ENCODE results near the gene KRT15. TPM values are rescaled to one million over a fixed set of nuclear protein-coding genes. Genes with fewer than 3 reads are reported as not detected.
A peak's percentile ranks its signal among the peaks of the same experiment; 100 is the strongest.

The KRT15 gene
- total and polyA plus RNA-seq, 9 of the 15 experiments (the other 6 are each of a cell fraction or from before 2014, with no cell fraction given), result 0.28 to 4.4 (median 0.56) TPM

GRCh38 chr17:41531993-41532392, 13.3 kb upstream of the KRT15 start (continued):
- TF ChIP-seq RERE (CRISPR knock-in tag; IDR thresholded peaks at IDR 0.05; ENCODE audit: borderline replicate concordance), result no peak
- TF ChIP-seq CEBPG (CRISPR knock-in tag; IDR thresholded peaks at IDR 0.05), result no peak
- no peak for TF ChIP-seq CEBPG (tag; conservative IDR thresholded peaks at IDR 0.05 in 1 of 2, IDR thresholded peaks at IDR 0.05 in 1 of 2)
- TF ChIP-seq ZNF696 (CRISPR knock-in tag; conservative IDR thresholded peaks at IDR 0.05), result no peak
- peak; percentile 66; the same call in 1 of the 2 replicates for TF ChIP-seq BCOR (IDR thresholded peaks at IDR 0.05)
- no peak for TF ChIP-seq NONO (IDR thresholded peaks at IDR 0.05; ENCODE audit: low read depth in 2 of 2, low read length in 1 of 2)
